DMS 273 (cell line): Measurements from ENCODE around the gene KXD1.

Experiments used
- DNase-seq: peaks from one replicate; lab custom pipeline; 2025; ENCODE audit not compliant: unreplicated experiment; lab: John Stamatoyannopoulos, UW

Gene KXD1

DNA sequence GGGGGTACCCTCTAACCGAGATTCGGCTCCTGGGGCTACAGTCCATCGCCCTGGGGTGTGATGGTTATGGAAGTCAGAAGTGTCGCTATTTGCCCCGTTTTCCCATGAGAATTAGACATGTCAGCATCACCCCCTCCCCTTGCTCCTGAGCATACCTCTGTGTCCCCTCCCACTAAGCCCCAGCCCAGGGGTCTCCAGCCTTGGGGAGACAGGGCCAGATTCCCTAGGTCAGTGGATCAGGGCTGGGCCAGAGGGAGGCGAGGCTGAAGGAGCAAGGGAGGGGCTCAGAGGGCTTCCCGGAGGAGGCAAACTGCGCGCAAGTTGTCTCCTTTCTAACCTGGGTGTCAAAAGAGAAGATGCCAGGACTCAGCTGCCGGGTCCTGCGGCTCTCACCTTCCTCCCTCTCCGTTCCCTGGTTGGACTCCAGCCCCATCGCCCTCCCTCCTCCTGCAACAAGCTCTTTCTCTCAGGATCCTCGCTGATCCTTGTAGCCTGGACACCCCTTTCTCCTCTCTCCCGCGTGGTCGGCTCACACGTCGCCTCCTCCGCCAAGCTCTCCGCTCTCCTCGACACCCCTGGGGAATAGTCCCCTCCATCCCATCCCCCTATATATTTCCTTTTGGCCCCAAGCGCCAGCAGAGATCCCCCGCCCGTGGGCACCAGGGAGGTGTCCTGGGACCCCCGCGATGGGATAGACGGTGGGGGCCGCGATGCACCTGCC is 54.5 kb downstream of the KXD1 start:
- peak; percentile 49 for DNase-seq

DNA sequence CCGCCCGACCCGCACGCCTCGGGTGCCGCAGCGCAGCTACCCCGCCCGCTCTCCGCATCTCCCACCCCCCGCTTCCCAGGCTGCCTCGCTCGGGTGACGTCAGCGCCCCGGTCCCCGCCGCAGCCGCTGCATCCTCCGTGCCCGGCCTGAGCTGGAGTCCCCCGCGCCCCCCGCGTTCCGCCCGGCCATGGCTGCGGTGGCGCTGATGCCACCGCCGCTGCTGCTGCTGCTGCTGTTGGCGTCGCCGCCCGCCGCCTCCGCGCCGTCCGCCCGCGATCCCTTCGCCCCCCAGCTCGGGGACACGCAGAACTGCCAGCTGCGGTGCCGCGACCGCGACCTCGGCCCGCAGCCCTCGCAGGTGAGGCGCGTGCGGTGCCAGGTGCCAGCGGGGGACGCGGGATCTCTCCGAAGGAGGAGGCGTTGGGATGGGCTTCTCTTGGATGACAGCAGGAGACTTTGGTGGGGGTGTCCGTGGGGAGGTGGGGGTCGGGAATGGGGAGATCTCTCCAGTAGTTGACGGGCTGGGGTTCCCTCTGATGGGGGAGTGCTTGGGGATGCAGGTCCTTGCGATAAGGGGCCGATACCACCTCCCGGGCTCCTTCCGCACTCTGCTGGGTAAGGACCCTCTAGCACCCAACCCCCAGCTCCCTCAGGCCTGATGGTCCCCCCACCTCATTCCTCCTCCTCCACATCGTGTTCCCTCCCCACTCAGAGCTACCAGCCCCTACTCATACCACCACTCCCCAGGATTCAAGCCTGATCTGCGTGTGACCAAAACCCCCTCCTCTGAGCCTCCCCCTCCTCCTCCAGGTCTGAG is 55.3 kb downstream of the KXD1 start, which contains the start of gene TMEM59L:
Gene TMEM59L (plus strand): TSS at position 99 of the 817 bp plus-strand sequence. CDS start 89 bp downstream, at position 188.
- DNase-seq: peak; percentile 49

DNA sequence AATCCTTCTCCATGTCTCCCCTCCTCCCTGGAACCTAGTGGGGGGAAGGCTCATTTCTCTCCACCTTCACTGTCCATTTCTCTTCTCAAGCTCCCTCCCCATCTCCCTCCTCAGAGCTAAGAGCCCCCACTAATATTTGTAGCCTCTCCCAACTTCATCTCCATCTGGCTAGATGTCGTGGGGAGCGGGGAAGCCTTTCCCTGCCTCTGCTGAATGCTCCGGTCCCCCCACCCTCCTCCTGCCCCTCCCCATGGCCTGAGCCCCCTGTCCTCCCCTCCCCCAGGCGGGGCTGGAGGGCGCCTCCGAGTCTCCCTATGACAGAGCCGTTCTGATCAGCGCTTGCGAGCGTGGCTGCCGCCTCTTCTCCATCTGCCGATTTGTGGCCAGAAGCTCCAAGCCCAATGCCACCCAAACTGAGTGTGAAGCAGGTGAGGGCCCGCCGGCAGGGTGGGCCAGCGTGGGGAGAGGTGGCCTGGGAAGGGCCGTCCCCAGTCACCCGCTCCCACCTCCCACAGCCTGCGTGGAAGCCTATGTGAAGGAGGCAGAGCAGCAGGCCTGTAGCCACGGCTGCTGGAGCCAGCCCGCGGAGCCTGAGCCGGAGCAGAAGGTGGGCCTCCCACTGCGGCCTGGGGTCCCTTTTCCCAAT is 56.0 kb downstream of the KXD1 start:
- peak; percentile 57 for DNase-seq

DNA sequence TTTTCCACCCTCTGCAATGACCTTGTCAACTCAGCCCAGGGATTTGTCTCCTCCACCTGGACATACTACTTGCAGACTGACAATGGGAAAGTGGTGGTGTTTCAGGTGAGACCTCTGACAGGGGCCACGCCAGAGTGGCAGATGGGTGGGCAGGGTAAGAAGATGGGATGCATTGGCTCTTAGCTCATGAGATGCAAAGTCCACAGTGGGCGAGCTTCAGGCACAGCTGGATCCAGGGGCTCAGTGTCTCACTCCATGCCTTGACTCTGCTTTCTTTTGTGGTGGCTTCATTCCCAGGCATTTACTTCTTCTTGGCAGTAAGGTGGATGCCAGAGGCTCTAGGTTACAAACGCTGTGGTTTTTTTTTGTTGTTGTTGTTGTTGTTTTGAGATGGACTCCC is 58.4 kb downstream of the KXD1 start:
- DNase-seq: no peak

- DNase-seq: no peak
Measured at GRCh38 chr19:18617562-18617961, 59.9 kb downstream of the KXD1 start.

GRCh38 chr19:18618236-18618635 is 60.6 kb downstream of the KXD1 start:
- no peak for DNase-seq
